NCI-H187 treated with DMSO at 0.1 percent for 48 hours (cell line): ENCODE results near the gene CHST9.
"Not testable (repeated sequence)": the region's sequence is repeated elsewhere in the genome, so short reads cannot be mapped to it uniquely, and the experiment has no call there.

Source experiments
- DNase-seq: peaks from one replicate; lab custom pipeline; 2025; lab: John Stamatoyannopoulos, UW

CHST9 gene

GRCh38 chr18:27171993-27172392, 13.1 kb downstream of the CHST9 start:
- no peak for DNase-seq

GRCh38 chr18:27165412-27165811, 19.7 kb downstream of the CHST9 start:
- no peak for DNase-seq

- no peak for DNase-seq
Measured at GRCh38 chr18:27164905-27165304, 20.2 kb downstream of the CHST9 start.

- DNase-seq = not testable (repeated sequence)
Measured at GRCh38 chr18:27163197-27163716, 21.9 kb downstream of the CHST9 start.

- not testable (repeated sequence) for DNase-seq
Measured at GRCh38 chr18:27149240-27149639, 35.9 kb downstream of the CHST9 start.

GRCh38 chr18:27144672-27145071, 40.4 kb downstream of the CHST9 start:
- DNase-seq = no peak

GRCh38 chr18:27143580-27144287, 41.4 kb downstream of the CHST9 start:
- DNase-seq = no peak

GRCh38 chr18:27142891-27143290, 42.2 kb downstream of the CHST9 start:
- no peak for DNase-seq

- no peak for DNase-seq
Measured at GRCh38 chr18:27141876-27142275, 43.2 kb downstream of the CHST9 start.

- DNase-seq = no peak
Measured at GRCh38 chr18:27138079-27138478, 47.0 kb downstream of the CHST9 start.

- DNase-seq = no peak
Measured at GRCh38 chr18:27136208-27136535, 48.9 kb downstream of the CHST9 start.

GRCh38 chr18:27135504-27136207, 49.5 kb downstream of the CHST9 start:
- DNase-seq = no peak

GRCh38 chr18:27130065-27130630, 55.0 kb downstream of the CHST9 start:
- DNase-seq = no peak

- no peak for DNase-seq
Measured at GRCh38 chr18:27124196-27124595, 60.9 kb downstream of the CHST9 start.

GRCh38 chr18:27121108-27121507, 64.0 kb downstream of the CHST9 start:
- no peak for DNase-seq

GRCh38 chr18:27120246-27120645, 64.9 kb downstream of the CHST9 start:
- no peak for DNase-seq

- no peak for DNase-seq
Measured at GRCh38 chr18:27118973-27119372, 66.1 kb downstream of the CHST9 start.

- no peak for DNase-seq
Measured at GRCh38 chr18:27114842-27115241, 70.3 kb downstream of the CHST9 start.

- no peak for DNase-seq
Measured at GRCh38 chr18:27113358-27113757, 71.8 kb downstream of the CHST9 start.

GRCh38 chr18:27110319-27110718, 74.8 kb downstream of the CHST9 start:
- no peak for DNase-seq

- DNase-seq = no peak
Measured at GRCh38 chr18:27109451-27109850, 75.7 kb downstream of the CHST9 start.

- no peak for DNase-seq
Measured at GRCh38 chr18:27108842-27109241, 76.3 kb downstream of the CHST9 start.

GRCh38 chr18:27104743-27105142, 80.4 kb downstream of the CHST9 start:
- no peak for DNase-seq
